Lung (tissue), 12 donors: ENCODE measurements around the gene WDR46. TPM values are rescaled to one million over a fixed set of nuclear protein-coding genes. Genes with fewer than 3 reads are reported as not detected.

Experiments
- ATAC-seq: fragments of 200-7000 bp; cut with Tn5 transposase; one replicate; pipeline ENCODE4 v1.9.1; 2020; ENCODE audit warnings: moderate number of reproducible peaks; ENCODE audit not compliant: insufficient read depth, low FRiP score
- DNase-seq, 3 donors: peaks; one replicate each; pipeline ENCODE4 v3.0.0-alpha.2; 2013 to 2017
- H3K27ac ChIP-seq, 2 donors: one replicate each; pipeline ENCODE4 v1.5.1; 2013; ENCODE audit warnings: mild to moderate bottlenecking in 2 of 2, moderate library complexity in 2 of 2, control low read depth in 1 of 2, inconsistent platforms in 1 of 2, low read depth in 1 of 2, low read length in 1 of 2
- H3K27me3 ChIP-seq, 3 donors: one replicate each; pipeline ENCODE4 v1.5.1; 2013; ENCODE audit warnings: low read length in 2 of 3; ENCODE audit not compliant: control insufficient read depth in 3 of 3, insufficient read depth in 3 of 3
- H3K36me3 ChIP-seq, 4 donors: one replicate each; pipeline ENCODE4 v1.5.1; 2013; ENCODE audit warnings: low read length in 4 of 4, mild to moderate bottlenecking in 1 of 4, moderate library complexity in 1 of 4; ENCODE audit not compliant: control insufficient read depth in 4 of 4, insufficient read depth in 4 of 4
- H3K4me1 ChIP-seq, 5 donors: one replicate each; pipeline ENCODE4 v1.5.1; 2013; ENCODE audit warnings: low read length in 5 of 5, mild to moderate bottlenecking in 2 of 5, moderate library complexity in 1 of 5; ENCODE audit not compliant: control insufficient read depth in 5 of 5, insufficient read depth in 5 of 5
- H3K4me3 ChIP-seq: one replicate; pipeline ENCODE4 v1.5.1; 2013; ENCODE audit warnings: mild to moderate bottlenecking, control low read depth, moderate library complexity
- H3K9ac ChIP-seq, 2 donors: one replicate each; pipeline ENCODE4 v1.5.1; 2013; ENCODE audit warnings: low read length in 2 of 2, control low read depth in 1 of 2; ENCODE audit not compliant: insufficient read depth in 1 of 2
- H3K9me3 ChIP-seq, 4 donors: one replicate each; pipeline ENCODE4 v1.5.1; 2013; ENCODE audit warnings: low read length in 3 of 4, mild to moderate bottlenecking in 1 of 4, moderate library complexity in 1 of 4; ENCODE audit not compliant: control insufficient read depth in 4 of 4, insufficient read depth in 3 of 4
- CTCF ChIP-seq: IDR thresholded peaks from 2 replicates; pipeline ENCODE4 v1.5.1; 2012; ENCODE audit warnings: mild to moderate bottlenecking; ENCODE audit errors: control extremely low read depth, extremely low read depth
- WGBS, 2 donors: extraction: QIAGEN DNeasy Blood & Tissue Kit; methylation state at CpG; one replicate each; pipeline ENCODE4 v1.1.7; 2013; 5-methylcytosine and 5-hydroxymethylcytosine counted together
- polyA plus RNA-seq, 2 donors: library from polyadenylated mRNA; stranded (reverse); fragments of 200-250 nt; gene quantifications; one replicate each; pipeline ENCODE4 v1.2.1, GENCODE V29; 2013
- total RNA-seq, 2 donors: library from RNA; depleted of rRNA in 1 of 2; stranded (reverse); fragments of >200 nt in 1 of 2; gene quantifications; one replicate each; pipeline ENCODE4 v1.2.1, GENCODE V29; 2014 to 2021
- donor health status: control.
- donor health status: control.
- donor health status: Bipolar disorder and iron deficiency.
- donor health status: healthy.
- donor health status: DM: yes; HTN: yes; CAD: no.

Gene WDR46
- total and polyA plus RNA-seq, 4 donors: 26.3 to 48.0 (median 47.4) TPM

- ATAC-seq: no peak
- no peak for TF ChIP-seq CTCF
- no peak overlapping the region for H3K9ac ChIP-seq
- H3K36me3 ChIP-seq: peaks cover 3 to 24% (median 15%) of the 10 kb centered on the region in 4 donors
- H3K4me1 ChIP-seq: no peaks in the 10 kb centered on the region
- H3K4me3 ChIP-seq: no peak overlapping the region
- no peaks in the 10 kb centered on the region for H3K9me3 ChIP-seq
- H3K27ac ChIP-seq: no peak overlapping the region
- DNase-seq: no peak
- H3K27me3 ChIP-seq: no peaks in the 10 kb centered on the region
- 74 to 84% methylated on average over 5 of the region's 5 CpGs for WGBS, 2 donors
Observed at GRCh38 chr6:33259032-33259431, 30.0 kb downstream of the WDR46 start.

GRCh38 chr6:33254591-33254990 is 34.4 kb downstream of the WDR46 start:
- peaks cover 0 to 10% (median 5%) of the 10 kb centered on the region in 5 donors for H3K4me1 ChIP-seq
- no peak for TF ChIP-seq CTCF
- H3K9ac ChIP-seq: no peak overlapping the region
- no peaks in the 10 kb centered on the region for H3K27me3 ChIP-seq
- no peak overlapping the region for H3K4me3 ChIP-seq
- ATAC-seq: no peak
- DNase-seq: no peak
- H3K36me3 ChIP-seq: peaks cover 0 to 19% (median 9%) of the 10 kb centered on the region in 4 donors
- no peaks in the 10 kb centered on the region for H3K9me3 ChIP-seq
- 91 to 93% methylated on average over 4 of the region's 4 CpGs for WGBS, 2 donors
- H3K27ac ChIP-seq: no peak overlapping the region

GRCh38 chr6:33252759-33253158 is 36.3 kb downstream of the WDR46 start:
- no peak for ATAC-seq
- H3K4me3 ChIP-seq: no peak overlapping the region
- no peaks in the 10 kb centered on the region for H3K9me3 ChIP-seq
- H3K4me1 ChIP-seq: peaks cover 3 to 22% (median 6%) of the 10 kb centered on the region in 5 donors
- no peak overlapping the region for H3K27ac ChIP-seq
- H3K36me3 ChIP-seq: peaks cover 0 to 19% (median 9%) of the 10 kb centered on the region in 4 donors
- TF ChIP-seq CTCF: no peak
- no peaks in the 10 kb centered on the region for H3K27me3 ChIP-seq
- no peak for DNase-seq
- H3K9ac ChIP-seq: no peak overlapping the region

GRCh38 chr6:33251395-33252012 is 37.5 kb downstream of the WDR46 start:
- no peak for DNase-seq
- no peaks in the 10 kb centered on the region for H3K27me3 ChIP-seq
- peaks cover 0 to 16% (median 8%) of the 10 kb centered on the region in 4 donors for H3K36me3 ChIP-seq
- no peak overlapping the region for H3K9ac ChIP-seq
- ATAC-seq: no peak
- WGBS, 2 donors: 85 to 88% methylated on average over 6 of the region's 6 CpGs
- peaks cover 3 to 23% (median 6%) of the 10 kb centered on the region in 5 donors for H3K4me1 ChIP-seq
- no peak overlapping the region for H3K4me3 ChIP-seq
- no peak overlapping the region for H3K27ac ChIP-seq
- TF ChIP-seq CTCF: no peak
- no peaks in the 10 kb centered on the region for H3K9me3 ChIP-seq
